GM10248 (cell line): ENCODE data around the gene C10orf95.
"Not testable (repeated sequence)": the region's sequence is repeated elsewhere in the genome, so short reads cannot be mapped to it uniquely, and the experiment has no call there.

Experiments used
- CTCF ChIA-PET: fragments of 300-600 bp; sonication (Branson Sonifier 250); formaldehyde crosslinking; extraction: SDS; loops from one replicate; lab custom pipeline; 2021; ENCODE audit warnings: antibody characterized with exemption; lab: Yijun Ruan, JAX
- POLR2A ChIA-PET: fragments of 350-650 bp; sonication (Branson Sonifier 250); formaldehyde crosslinking; extraction: SDS; loops from one replicate; lab custom pipeline; 2020; ENCODE audit warnings: antibody characterized with exemption; lab: Yijun Ruan, JAX
- DNase-seq: peaks from one replicate; pipeline ENCODE4 v3.0.0; 2012; ENCODE audit errors: extremely low spot score
- TF ChIP-seq, protein P1 (sequence below): IDR thresholded peaks from 2 replicates; pipeline ENCODE4 v1.5.1; 2012; ENCODE audit warnings: mild to moderate bottlenecking, low read depth; ENCODE audit errors: extremely low read depth, missing control alignments, control extremely low read depth

The C10orf95 gene, protein sequence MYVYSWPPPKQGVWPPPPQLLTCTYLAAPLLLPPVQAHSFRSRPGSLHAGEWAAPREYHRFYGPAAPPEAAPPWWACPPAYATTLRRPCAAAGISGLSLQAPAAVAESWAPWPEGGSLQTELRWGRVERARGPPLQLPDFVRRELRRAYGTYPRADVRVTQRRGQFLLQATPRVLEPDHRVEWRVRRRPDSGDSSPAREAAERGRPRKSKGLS

DNA sequence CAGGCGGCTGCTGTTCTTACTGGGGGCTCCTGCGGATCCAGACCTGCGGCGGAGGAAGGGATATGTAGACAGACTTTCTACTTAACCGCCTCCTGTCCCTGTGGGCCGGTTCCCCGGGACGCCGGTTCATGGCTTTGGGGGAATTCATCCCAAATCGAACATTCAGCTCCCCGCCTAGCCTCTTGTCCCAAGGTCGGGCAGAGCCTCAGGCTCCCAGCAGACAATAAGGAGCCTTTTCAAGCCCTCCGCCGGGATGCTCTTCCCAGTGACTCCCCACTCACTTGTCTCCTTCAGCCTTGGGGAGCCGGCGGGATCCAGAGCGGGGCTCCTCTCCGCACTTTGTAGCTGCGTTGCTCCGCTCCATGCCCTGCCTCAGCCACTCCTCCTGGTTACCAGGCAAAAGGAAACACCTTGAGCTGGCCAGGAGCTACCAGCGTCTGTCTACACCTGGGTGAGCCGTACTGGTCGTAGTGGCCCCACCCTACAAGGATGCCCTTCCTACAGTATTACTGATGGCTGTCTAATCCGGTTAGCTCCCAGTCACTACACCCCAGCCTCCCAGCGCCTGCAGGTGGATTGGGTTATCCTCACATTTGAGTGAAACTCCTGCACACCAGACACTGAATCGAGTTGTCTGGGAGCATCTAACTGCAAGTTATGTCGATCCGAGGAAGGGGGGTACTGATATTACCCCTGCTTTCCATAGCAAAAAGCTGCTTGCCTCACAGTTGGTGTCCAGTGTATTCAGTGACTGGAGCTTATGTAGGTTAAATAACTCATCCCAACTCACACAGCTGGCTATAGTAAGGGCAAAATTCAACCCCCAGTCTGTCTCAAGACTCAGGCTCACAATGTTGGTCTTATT, at the start of gene C10orf95:
Gene C10orf95, minus strand, starts transcription at position 439 of the 865 bp plus-strand sequence. CDS start 450 bp downstream, outside the sequence.
- TF ChIP-seq, protein P1, sequence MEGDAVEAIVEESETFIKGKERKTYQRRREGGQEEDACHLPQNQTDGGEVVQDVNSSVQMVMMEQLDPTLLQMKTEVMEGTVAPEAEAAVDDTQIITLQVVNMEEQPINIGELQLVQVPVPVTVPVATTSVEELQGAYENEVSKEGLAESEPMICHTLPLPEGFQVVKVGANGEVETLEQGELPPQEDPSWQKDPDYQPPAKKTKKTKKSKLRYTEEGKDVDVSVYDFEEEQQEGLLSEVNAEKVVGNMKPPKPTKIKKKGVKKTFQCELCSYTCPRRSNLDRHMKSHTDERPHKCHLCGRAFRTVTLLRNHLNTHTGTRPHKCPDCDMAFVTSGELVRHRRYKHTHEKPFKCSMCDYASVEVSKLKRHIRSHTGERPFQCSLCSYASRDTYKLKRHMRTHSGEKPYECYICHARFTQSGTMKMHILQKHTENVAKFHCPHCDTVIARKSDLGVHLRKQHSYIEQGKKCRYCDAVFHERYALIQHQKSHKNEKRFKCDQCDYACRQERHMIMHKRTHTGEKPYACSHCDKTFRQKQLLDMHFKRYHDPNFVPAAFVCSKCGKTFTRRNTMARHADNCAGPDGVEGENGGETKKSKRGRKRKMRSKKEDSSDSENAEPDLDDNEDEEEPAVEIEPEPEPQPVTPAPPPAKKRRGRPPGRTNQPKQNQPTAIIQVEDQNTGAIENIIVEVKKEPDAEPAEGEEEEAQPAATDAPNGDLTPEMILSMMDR: no peak
- ChIA-PET CTCF (interaction anchor here (0.8 to 4.9 kb wide), 19 partner anchors 10 to 282 kb away, joined by 3 to 36 read pairs (median 5); partner anchors contain the start of genes FBXL15 and PSD), POLR2A (interaction anchor here (0.6 to 1.5 kb wide), 6 partner anchors 10 to 128 kb away, joined by 3 to 15 read pairs (median 5); no protein-coding TSS in a partner anchor)
- DNase-seq: peak; percentile 31

- CTCF ChIA-PET: interaction anchor here (1.9 to 16.4 kb wide), 3 partner anchors 18 to 81 kb away, joined by 10 to 174 read pairs (median 15); no protein-coding TSS in a partner anchor
- POLR2A ChIA-PET, DNase-seq: not testable (repeated sequence)
These were observed 49.3 kb upstream of the C10orf95 start for GRCh38 chr10:102500686-102501085.

DNA sequence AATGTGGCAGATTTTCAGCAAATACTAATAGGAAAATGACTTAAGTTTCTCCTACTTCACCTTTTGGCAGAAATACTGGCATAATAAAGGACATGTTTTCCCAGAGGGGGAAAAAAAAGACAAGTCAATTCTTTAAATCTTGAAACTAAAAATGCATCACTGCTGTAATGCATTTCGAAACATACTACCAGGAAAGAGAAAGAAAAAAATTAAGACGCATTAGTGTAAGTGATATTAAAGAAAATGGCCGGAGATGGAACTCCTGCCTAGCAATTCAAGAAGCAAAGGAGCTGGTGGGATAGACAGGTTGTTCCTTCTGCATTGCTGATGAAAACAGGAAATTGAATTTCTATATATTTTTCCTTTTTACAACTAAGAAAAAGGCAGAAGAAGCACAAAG, 48.0 kb upstream of the C10orf95 start:
- ChIA-PET CTCF (interaction anchor here (1.1 to 16.4 kb wide), 3 partner anchors 16 to 270 kb away, joined by 3 to 174 read pairs (median 9); no protein-coding TSS in a partner anchor), POLR2A (no interaction called here)
- TF ChIP-seq, protein P1: no peak
- DNase-seq: no peak

DNA sequence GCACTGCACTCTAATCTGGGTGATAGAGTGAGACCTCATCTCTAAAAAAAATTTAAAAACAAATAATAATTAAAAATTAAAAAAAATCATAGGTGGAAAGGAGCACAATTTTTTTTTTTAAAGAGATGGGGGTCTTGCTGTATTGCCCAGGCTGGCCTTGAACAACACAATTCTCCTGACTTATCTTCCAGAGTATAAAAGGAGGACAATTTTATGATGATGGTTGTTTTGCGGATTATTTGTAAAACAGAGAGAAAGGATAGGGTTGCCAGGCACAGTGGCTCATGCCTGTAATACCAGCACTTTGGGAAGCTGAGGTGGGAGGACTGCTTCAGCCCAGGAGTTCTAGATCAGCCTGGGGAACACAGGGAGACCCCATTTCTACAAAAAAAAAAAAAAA, 46.2 kb upstream of the C10orf95 start:
- POLR2A ChIA-PET: interaction anchor here (0.7 kb wide), 1 partner anchor 10 kb away, joined by 3 read pairs; no protein-coding TSS in a partner anchor
- DNase-seq: no peak
- CTCF ChIA-PET: interaction anchor here (0.9 to 16.4 kb wide), 3 partner anchors 15 to 84 kb away, joined by 3 to 174 read pairs (median 9); no protein-coding TSS in a partner anchor
- TF ChIP-seq, protein P1: no peak

DNA sequence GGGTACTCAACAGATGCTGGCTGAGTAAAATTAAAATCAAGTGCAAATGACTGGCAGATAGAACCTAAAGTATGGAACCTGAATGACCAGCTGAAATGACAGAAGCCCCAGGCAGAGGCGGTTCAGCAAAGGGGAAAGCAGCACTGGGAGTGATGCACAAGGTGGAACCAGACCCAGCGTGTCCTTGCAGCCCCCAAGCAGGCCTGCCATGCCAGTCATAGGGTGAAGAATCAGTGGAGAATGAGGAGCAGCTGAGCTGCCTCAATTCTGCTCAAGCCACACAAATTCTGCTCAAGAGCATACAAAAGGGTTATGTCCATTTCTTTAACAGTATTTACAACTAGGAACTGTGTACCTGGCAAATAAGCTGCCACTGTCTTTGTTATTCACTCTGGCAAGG, 42.4 kb upstream of the C10orf95 start:
- CTCF ChIA-PET: interaction anchor here (0.9 to 2.7 kb wide), 2 partner anchors 15 to 262 kb away, joined by 3 to 11 read pairs; no protein-coding TSS in a partner anchor
- POLR2A ChIA-PET: no interaction called here
- TF ChIP-seq, protein P1: no peak
- DNase-seq: no peak

GRCh38 chr10:102492983-102493382, 41.6 kb upstream of the C10orf95 start:
- ChIA-PET CTCF (interaction anchor here (2.7 kb wide), 1 partner anchor 14 kb away, joined by 11 read pairs; no protein-coding TSS in a partner anchor), POLR2A (no interaction called here)
- TF ChIP-seq, protein P1: no peak
- no peak for DNase-seq
